Osteoblast (primary cell): ENCODE results near the gene KLK8. TPM values are rescaled to one million over a fixed set of nuclear protein-coding genes. Genes with fewer than 3 reads are reported as not detected.

ENCODE experiments used
- DNase-seq: peaks from one replicate; pipeline ENCODE4 v3.0.0; 2011; ENCODE audit warnings: low spot score, mixed read lengths; ENCODE audit not compliant: insufficient read length; ENCODE audit errors: missing footprints
- H2AFZ ChIP-seq: 2 replicates; pipeline ENCODE4 v1.6.0; 2011; ENCODE audit warnings: mild to moderate bottlenecking, low read length
- H3K27ac ChIP-seq: 2 replicates; pipeline ENCODE4 v1.5.1; 2011; ENCODE audit warnings: mild to moderate bottlenecking, low read depth, low read length, moderate library complexity
- H3K27me3 ChIP-seq: 2 replicates; pipeline ENCODE4 v1.6.0; 2012; ENCODE audit warnings: mild to moderate bottlenecking, control low read depth, inconsistent platforms, low read length, moderate library complexity; ENCODE audit not compliant: insufficient read depth
- H3K36me3 ChIP-seq: 2 replicates; pipeline ENCODE4 v1.5.1; 2011; ENCODE audit warnings: mild to moderate bottlenecking, low read length, control low read depth, moderate library complexity; ENCODE audit not compliant: insufficient read depth
- H3K4me1 ChIP-seq: 2 replicates; pipeline ENCODE4 v1.5.1; 2011; ENCODE audit warnings: mild to moderate bottlenecking, low read length, control low read depth, moderate library complexity; ENCODE audit not compliant: insufficient read depth
- H3K4me2 ChIP-seq: 2 replicates; pipeline ENCODE4 v1.6.0; 2011; ENCODE audit warnings: mild to moderate bottlenecking, low read length; ENCODE audit not compliant: insufficient read depth
- H3K4me3 ChIP-seq: fragments of 200-600 bp; sonication (generic); 3 replicates; pipeline ENCODE4 v1.5.1; 2012; ENCODE audit warnings: mild to moderate bottlenecking, low read length, inconsistent platforms; ENCODE audit not compliant: insufficient read depth
- H3K79me2 ChIP-seq: 2 replicates; pipeline ENCODE4 v1.6.0; 2012; ENCODE audit warnings: mild to moderate bottlenecking, low read length, control low read depth, inconsistent platforms; ENCODE audit not compliant: insufficient read depth
- H3K9me3 ChIP-seq: 2 replicates; pipeline ENCODE4 v1.5.1; 2011; ENCODE audit warnings: low read depth, low read length, control low read depth
- H4K20me1 ChIP-seq: 2 replicates; pipeline ENCODE4 v1.6.0; 2012; ENCODE audit warnings: mild to moderate bottlenecking, low read length, control low read depth; ENCODE audit not compliant: insufficient read depth
- total RNA-seq: library from RNA; depleted of rRNA; stranded (reverse); fragments of >200 nt; gene quantifications from 2 replicates; pipeline ENCODE4 v1.2.3, GENCODE V29; 2012
- TF ChIP-seq, protein P1 (sequence below): IDR thresholded peaks from 2 replicates; pipeline ENCODE4 v1.5.1; 2011; ENCODE audit warnings: mild to moderate bottlenecking, low read depth, low read length, moderate library complexity; ENCODE audit errors: extremely low read depth

KLK8 gene
- total RNA-seq, 1 donor, result not detected

DNA sequence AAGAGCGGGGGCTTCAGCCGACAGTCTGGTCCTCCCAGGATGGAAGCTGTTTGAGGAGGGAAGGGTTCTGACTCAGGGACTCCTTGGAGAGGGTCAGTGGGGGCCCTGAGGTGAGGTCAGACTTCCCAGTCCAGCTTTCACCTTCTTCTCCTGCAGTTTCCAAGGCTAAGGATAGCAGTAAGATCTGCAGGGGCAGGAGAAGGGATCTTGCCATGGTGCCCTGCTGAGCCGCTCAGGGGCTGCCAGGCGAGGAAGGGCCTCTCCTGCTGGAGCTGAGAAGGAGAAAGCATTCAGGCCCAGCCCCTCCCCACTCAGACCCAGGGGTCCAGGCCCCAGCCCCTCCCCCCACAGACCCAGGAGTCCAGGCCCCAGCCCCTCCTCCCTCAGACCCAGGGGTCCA, 19.2 kb downstream of the KLK8 start:
- TF ChIP-seq, protein P1, sequence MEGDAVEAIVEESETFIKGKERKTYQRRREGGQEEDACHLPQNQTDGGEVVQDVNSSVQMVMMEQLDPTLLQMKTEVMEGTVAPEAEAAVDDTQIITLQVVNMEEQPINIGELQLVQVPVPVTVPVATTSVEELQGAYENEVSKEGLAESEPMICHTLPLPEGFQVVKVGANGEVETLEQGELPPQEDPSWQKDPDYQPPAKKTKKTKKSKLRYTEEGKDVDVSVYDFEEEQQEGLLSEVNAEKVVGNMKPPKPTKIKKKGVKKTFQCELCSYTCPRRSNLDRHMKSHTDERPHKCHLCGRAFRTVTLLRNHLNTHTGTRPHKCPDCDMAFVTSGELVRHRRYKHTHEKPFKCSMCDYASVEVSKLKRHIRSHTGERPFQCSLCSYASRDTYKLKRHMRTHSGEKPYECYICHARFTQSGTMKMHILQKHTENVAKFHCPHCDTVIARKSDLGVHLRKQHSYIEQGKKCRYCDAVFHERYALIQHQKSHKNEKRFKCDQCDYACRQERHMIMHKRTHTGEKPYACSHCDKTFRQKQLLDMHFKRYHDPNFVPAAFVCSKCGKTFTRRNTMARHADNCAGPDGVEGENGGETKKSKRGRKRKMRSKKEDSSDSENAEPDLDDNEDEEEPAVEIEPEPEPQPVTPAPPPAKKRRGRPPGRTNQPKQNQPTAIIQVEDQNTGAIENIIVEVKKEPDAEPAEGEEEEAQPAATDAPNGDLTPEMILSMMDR, result no peak
- no peaks in the 10 kb centered on the region for H3K36me3 ChIP-seq
- H2AFZ ChIP-seq, result no peak overlapping the region
- H3K79me2 ChIP-seq, result no peaks in the 10 kb centered on the region
- no peaks in the 10 kb centered on the region for H3K27me3 ChIP-seq
- no peaks in the 10 kb centered on the region for H4K20me1 ChIP-seq
- no peak overlapping the region for H3K4me2 ChIP-seq
- H3K9me3 ChIP-seq, result no peaks in the 10 kb centered on the region
- H3K4me1 ChIP-seq, result no peaks in the 10 kb centered on the region
- H3K27ac ChIP-seq, result no peak overlapping the region
- H3K4me3 ChIP-seq, result no peak overlapping the region
- no peak for DNase-seq

DNA sequence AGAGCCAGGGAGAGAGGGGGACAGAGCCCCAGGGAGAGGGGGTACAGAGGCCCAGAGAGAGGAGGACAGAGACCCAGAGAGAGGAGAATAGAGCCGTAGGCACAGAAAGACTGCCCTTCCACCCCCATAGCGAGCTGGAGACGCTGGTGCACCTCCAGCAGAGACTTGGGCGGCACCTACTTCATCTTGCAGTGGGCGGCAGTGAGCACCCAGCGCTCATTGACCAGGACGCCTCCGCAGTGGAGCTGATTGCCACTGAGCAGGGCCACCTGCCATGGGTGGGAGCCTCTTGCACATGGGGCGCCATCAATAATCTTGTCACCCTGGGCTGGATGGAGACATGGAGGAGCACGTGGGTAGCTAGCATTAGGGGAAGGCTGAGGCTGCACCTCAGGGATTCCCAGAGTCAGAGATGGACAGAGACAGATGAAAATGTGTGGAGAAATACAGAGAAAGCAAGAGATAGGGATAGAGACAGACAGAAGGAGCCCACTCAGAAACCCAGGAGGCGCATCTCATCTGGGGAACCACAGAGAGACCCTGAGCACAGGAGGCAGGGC, 19.7 kb downstream of the KLK8 start:
- H3K27ac ChIP-seq, result no peak overlapping the region
- DNase-seq, result no peak
- TF ChIP-seq, protein P1, result no peak

DNA sequence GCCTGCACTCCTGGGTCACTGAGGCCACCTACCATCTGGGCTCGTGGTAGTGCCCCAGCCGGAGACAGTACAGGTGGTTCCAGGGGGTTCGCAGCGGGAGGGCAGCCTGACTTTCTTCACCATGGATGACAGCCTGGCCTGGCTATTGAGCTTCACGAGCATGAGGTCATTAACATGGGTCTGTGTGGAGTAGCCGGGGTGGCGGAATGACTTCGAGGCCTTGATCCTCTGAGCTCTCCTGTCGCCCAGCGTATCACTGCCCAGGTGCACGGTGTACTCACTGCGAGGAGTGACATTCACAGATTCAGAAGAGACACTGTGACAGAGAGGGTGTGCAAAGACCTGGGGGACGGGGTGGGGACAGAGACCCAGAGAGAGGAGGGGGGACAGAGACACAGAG, 21.2 kb downstream of the KLK8 start:
- no peaks in the 10 kb centered on the region for H3K36me3 ChIP-seq
- no peaks in the 10 kb centered on the region for H3K9me3 ChIP-seq
- H3K4me2 ChIP-seq, result no peak overlapping the region
- no peaks in the 10 kb centered on the region for H4K20me1 ChIP-seq
- H3K4me1 ChIP-seq, result no peaks in the 10 kb centered on the region
- no peak overlapping the region for H3K27ac ChIP-seq
- DNase-seq, result no peak
- no peak overlapping the region for H3K4me3 ChIP-seq
- TF ChIP-seq, protein P1, result no peak
- no peak overlapping the region for H2AFZ ChIP-seq
- H3K27me3 ChIP-seq, result no peaks in the 10 kb centered on the region
- H3K79me2 ChIP-seq, result no peaks in the 10 kb centered on the region

More for the DNA sequence above, 19.7 kb downstream of the KLK8 start:
- Histone ChIP-seq H3K4me2 (no peak overlapping the region), H4K20me1 (no peaks in the 10 kb centered on the region), H2AFZ (no peak overlapping the region), H3K36me3 (no peaks in the 10 kb centered on the region), H3K4me3 (no peak overlapping the region), H3K4me1 (no peaks in the 10 kb centered on the region), H3K79me2 (no peaks in the 10 kb centered on the region), H3K9me3 (no peaks in the 10 kb centered on the region), H3K27me3 (no peaks in the 10 kb centered on the region)

- H3K27me3 ChIP-seq, result no peaks in the 10 kb centered on the region
- no peaks in the 10 kb centered on the region for H3K4me1 ChIP-seq
- H4K20me1 ChIP-seq, result no peaks in the 10 kb centered on the region
- no peak for DNase-seq
- H3K79me2 ChIP-seq, result no peaks in the 10 kb centered on the region
- H3K4me2 ChIP-seq, result no peak overlapping the region
- H3K4me3 ChIP-seq, result no peak overlapping the region
- no peaks in the 10 kb centered on the region for H3K9me3 ChIP-seq
- H2AFZ ChIP-seq, result no peak overlapping the region
- no peak overlapping the region for H3K27ac ChIP-seq
- no peaks in the 10 kb centered on the region for H3K36me3 ChIP-seq
- TF ChIP-seq, protein P1, result no peak
These were observed 21.6 kb downstream of the KLK8 start for GRCh38 chr19:50979758-50980157.
